SK-N-MC (cell line): Measurements from ENCODE around the gene CKAP2L.
"Not testable (repeated sequence)": the region's sequence is repeated elsewhere in the genome, so short reads cannot be mapped to it uniquely, and the experiment has no call there.

Source experiments
- DNase-seq: peaks from one replicate; pipeline ENCODE4 v3.0.0-alpha.2; 2011; ENCODE audit warnings: low read depth, low spot score
- H3K27ac ChIP-seq: fragments of 200-600 bp; sonication (generic); 2 replicates; pipeline ENCODE4 v1.5.1; 2016; ENCODE audit warnings: mixed run types
- H3K36me3 ChIP-seq: fragments of 200-600 bp; sonication (generic); 2 replicates; pipeline ENCODE4 v1.6.1; 2017; ENCODE audit warnings: antibody characterized with exemption, low read length, mixed read lengths; ENCODE audit not compliant: insufficient read depth
- H3K4me3 ChIP-seq: fragments of 200-600 bp; sonication (generic); 2 replicates; pipeline ENCODE4 v1.5.1; 2016
- H3K9ac ChIP-seq: fragments of 200-600 bp; sonication (generic); 2 replicates; pipeline ENCODE4 v1.8.0; 2017; ENCODE audit warnings: mixed run types, mixed read lengths; ENCODE audit not compliant: insufficient read length
- H3K9me3 ChIP-seq: fragments of 200-600 bp; sonication (generic); 2 replicates; pipeline ENCODE4 v1.6.1; 2017; ENCODE audit warnings: low read depth, mild to moderate bottlenecking, antibody characterized with exemption, low read length, moderate library complexity, mixed read lengths
- EZH2 ChIP-seq: fragments of 200-600 bp; sonication (generic); IDR thresholded peaks from one replicate; pipeline ENCODE4 v1.6.1; 2017; ENCODE audit warnings: antibody characterized with exemption
- FOXP2 ChIP-seq: optimal IDR thresholded peaks from 2 replicates; pipeline ENCODE3; 2011; ENCODE audit warnings: mild to moderate bottlenecking, moderate library complexity; ENCODE audit not compliant: insufficient read depth; ENCODE audit errors: extremely low read length, control extremely low read depth
- POLR2AphosphoS5 ChIP-seq: IDR thresholded peaks from 2 replicates; pipeline ENCODE4 v1.6.1; 2012; ENCODE audit warnings: mild to moderate bottlenecking, low read depth, low read length, borderline replicate concordance

Gene CKAP2L

GRCh38 chr2:112722816-112723546, 41.4 kb downstream of the CKAP2L start:
- no peak for TF ChIP-seq POLR2AphosphoS5
- TF ChIP-seq EZH2 = no peak
- no peak for TF ChIP-seq FOXP2
- Histone ChIP-seq H3K9me3 (no peaks in the 10 kb centered on the region), H3K36me3 (no peaks in the 10 kb centered on the region), H3K9ac (no peak overlapping the region), H3K27ac (no peak overlapping the region), H3K4me3 (no peak overlapping the region)
- no peak for DNase-seq

GRCh38 chr2:112721819-112722522, 42.4 kb downstream of the CKAP2L start:
- TF ChIP-seq POLR2AphosphoS5 = no peak
- no peak for DNase-seq
- Histone ChIP-seq H3K27ac (no peak overlapping the region), H3K36me3 (no peaks in the 10 kb centered on the region), H3K4me3 (no peak overlapping the region), H3K9me3 (no peaks in the 10 kb centered on the region), H3K9ac (no peak overlapping the region)

- TF ChIP-seq FOXP2 (no peak), POLR2AphosphoS5 (no peak), EZH2 (no peak)
- Histone ChIP-seq H3K9me3 (no peaks in the 10 kb centered on the region), H3K27ac (no peak within 1 kb of the TSS), H3K4me3 (no peak within 1 kb of the TSS), H3K9ac (no peak within 1 kb of the TSS), H3K36me3 (no peaks in the 10 kb centered on the region)
- no peak for DNase-seq
Observed at GRCh38 chr2:112720785-112721184, 43.6 kb downstream of the CKAP2L start, which contains the start of gene NT5DC4. Gene NT5DC4 (plus strand): TSS chr2:112721020. CDS start chr2:112721080, 60 bp downstream.

- no peak for DNase-seq
- H3K36me3 ChIP-seq = no peaks in the 10 kb centered on the region
- no peak overlapping the region for H3K27ac ChIP-seq
- no peaks in the 10 kb centered on the region for H3K9me3 ChIP-seq
- no peak overlapping the region for H3K9ac ChIP-seq
- TF ChIP-seq EZH2 = no peak
- TF ChIP-seq FOXP2 = no peak
- TF ChIP-seq POLR2AphosphoS5 = no peak
- H3K4me3 ChIP-seq = no peak overlapping the region
Observed at GRCh38 chr2:112718863-112719370, 45.5 kb downstream of the CKAP2L start.

GRCh38 chr2:112716826-112717352, 47.5 kb downstream of the CKAP2L start:
- H3K27ac ChIP-seq, DNase-seq, H3K4me3 ChIP-seq, H3K36me3 ChIP-seq, H3K9ac ChIP-seq, H3K9me3 ChIP-seq: not testable (repeated sequence)

- H3K4me3 ChIP-seq, H3K9me3 ChIP-seq, H3K9ac ChIP-seq, H3K27ac ChIP-seq, DNase-seq, H3K36me3 ChIP-seq: not testable (repeated sequence)
Observed at GRCh38 chr2:112716094-112716493, 48.3 kb downstream of the CKAP2L start.

GRCh38 chr2:112714836-112715631, 49.4 kb downstream of the CKAP2L start:
- Histone ChIP-seq H3K36me3 (no peaks in the 10 kb centered on the region), H3K4me3 (no peak overlapping the region), H3K27ac (no peak overlapping the region), H3K9ac (no peak overlapping the region), H3K9me3 (no peaks in the 10 kb centered on the region)
- TF ChIP-seq EZH2 (no peak), POLR2AphosphoS5 (no peak), FOXP2 (no peak)
- no peak for DNase-seq

GRCh38 chr2:112714331-112714730, 50.1 kb downstream of the CKAP2L start:
- no peak overlapping the region for H3K27ac ChIP-seq
- no peak for TF ChIP-seq FOXP2
- TF ChIP-seq POLR2AphosphoS5 = no peak
- no peak for TF ChIP-seq EZH2
- H3K9ac ChIP-seq = no peak overlapping the region
- H3K9me3 ChIP-seq = no peaks in the 10 kb centered on the region
- no peak for DNase-seq
- H3K36me3 ChIP-seq = no peaks in the 10 kb centered on the region
- no peak overlapping the region for H3K4me3 ChIP-seq
